GM19395 (cell line): ENCODE results near the gene ZNF768.

ENCODE experiments used
- ATAC-seq: cut with Tn5 transposase; IDR thresholded peaks from one replicate; pipeline ENCODE4 v1.9.1; 2021; ENCODE audit warnings: mild to moderate bottlenecking, moderate library complexity; ENCODE audit not compliant: unreplicated experiment

ZNF768 gene

GRCh38 chr16:30474684-30475083 is 51.7 kb downstream of the ZNF768 start:
- ATAC-seq: no peak

DNA sequence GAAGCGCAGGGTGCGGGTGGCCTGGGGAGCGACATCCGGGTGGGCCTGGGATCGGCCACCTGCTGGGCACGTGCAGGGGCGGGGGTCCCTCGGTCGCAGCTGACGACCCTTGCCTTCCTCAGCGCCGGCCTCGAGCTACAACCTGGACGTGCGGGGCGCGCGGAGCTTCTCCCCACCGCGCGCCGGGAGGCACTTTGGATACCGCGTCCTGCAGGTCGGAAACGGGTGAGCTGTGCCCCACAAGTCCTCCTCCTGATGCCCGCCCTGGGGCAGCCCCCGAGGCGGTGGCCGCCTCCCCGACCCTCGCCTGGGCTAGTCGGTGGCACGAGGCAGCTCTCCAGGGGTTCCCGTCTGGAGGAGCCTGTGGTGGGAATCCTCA is 52.3 kb downstream of the ZNF768 start:
- no peak for ATAC-seq
